Stimulated activated CD4-positive, alpha-beta T cell treated with anti-CD3 and anti-CD28 coated beads, TNF-alpha, amount 100 ng/mL, for 1 hour (primary cell): ENCODE data around the gene KRTAP12-3.
"Not testable (repeated sequence)": the region's sequence is repeated elsewhere in the genome, so short reads cannot be mapped to it uniquely, and the experiment has no call there.

ENCODE experiments used
- DNase-seq, 3 donors: peaks; one replicate each; pipeline ENCODE4 v3.0.0-alpha.2; 2020; ENCODE audit warnings: low read depth in 3 of 3, low spot score in 1 of 3

Gene KRTAP12-3

GRCh38 chr21:44682580-44683151 is 24.9 kb downstream of the KRTAP12-3 start:
- no peak for DNase-seq

DNA sequence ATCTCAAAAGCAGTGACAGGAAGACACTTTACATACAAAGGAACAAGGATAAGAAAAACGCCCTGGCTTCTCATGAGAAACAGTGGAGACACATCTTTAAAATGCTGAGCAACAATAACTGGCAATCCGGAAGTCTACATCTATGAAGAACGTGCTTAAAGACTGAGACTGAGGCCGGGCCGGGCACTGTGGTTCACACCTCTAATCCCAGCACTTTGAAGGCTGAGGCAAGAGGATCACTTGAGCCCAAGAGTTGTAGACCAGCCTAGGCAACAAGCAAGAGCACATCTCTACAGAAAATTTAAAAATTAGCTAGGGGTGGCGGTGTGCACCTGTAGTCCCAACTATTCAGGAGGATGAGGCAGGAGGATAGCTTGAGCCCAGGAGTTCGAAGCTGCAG is 26.3 kb downstream of the KRTAP12-3 start:
- no peak for DNase-seq

DNA sequence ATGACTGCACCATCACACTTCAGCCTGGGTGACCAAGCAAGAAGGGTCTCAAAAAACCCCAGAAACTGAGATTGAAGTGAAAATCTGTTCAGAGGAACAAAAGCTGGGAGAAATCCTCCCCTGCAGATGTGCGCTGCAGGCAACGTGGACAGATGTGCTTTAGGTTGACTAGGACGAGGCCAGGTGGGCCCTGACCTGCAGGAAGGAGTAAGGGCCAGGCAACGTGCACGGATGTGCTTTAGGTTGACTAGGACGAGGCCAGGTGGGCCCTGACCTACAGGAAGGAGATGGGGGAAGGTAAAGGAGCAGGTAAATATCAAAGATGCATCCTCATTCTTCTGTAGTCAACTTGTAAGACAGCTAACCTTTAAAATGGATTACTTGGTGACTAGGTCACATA is 26.8 kb downstream of the KRTAP12-3 start:
- no peak for DNase-seq

- not testable (repeated sequence) for DNase-seq
Measured at GRCh38 chr21:44685050-44685449, 27.3 kb downstream of the KRTAP12-3 start.

GRCh38 chr21:44686000-44686781 is 28.5 kb downstream of the KRTAP12-3 start:
- DNase-seq, result no peak

GRCh38 chr21:44686843-44687561 is 29.3 kb downstream of the KRTAP12-3 start:
- DNase-seq, result no peak

DNA sequence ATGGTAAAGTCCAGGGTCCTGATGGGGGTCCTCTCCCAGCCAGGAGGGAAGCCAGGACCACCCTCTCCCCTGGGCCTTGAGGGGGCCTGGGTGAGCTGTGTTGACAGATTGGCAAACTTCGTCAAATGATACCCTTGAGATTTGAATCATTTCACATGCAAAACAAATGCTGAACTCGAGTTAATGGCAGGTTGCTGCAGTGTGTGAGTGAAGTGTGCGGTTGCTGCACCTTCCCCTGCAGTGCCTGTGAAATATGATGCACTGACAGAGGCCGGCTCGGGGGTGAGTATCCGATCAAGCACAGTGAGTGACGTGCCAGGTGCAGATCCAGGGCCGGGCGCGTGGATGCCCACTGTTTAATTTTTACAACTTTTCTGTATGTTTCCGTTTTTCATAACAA is 29.9 kb downstream of the KRTAP12-3 start:
- DNase-seq, result no peak

- DNase-seq, result not testable (repeated sequence)
Measured at GRCh38 chr21:44689740-44690139, 32.0 kb downstream of the KRTAP12-3 start.

- DNase-seq, result no peak
Measured at GRCh38 chr21:44691686-44692085, 34.0 kb downstream of the KRTAP12-3 start.

DNA sequence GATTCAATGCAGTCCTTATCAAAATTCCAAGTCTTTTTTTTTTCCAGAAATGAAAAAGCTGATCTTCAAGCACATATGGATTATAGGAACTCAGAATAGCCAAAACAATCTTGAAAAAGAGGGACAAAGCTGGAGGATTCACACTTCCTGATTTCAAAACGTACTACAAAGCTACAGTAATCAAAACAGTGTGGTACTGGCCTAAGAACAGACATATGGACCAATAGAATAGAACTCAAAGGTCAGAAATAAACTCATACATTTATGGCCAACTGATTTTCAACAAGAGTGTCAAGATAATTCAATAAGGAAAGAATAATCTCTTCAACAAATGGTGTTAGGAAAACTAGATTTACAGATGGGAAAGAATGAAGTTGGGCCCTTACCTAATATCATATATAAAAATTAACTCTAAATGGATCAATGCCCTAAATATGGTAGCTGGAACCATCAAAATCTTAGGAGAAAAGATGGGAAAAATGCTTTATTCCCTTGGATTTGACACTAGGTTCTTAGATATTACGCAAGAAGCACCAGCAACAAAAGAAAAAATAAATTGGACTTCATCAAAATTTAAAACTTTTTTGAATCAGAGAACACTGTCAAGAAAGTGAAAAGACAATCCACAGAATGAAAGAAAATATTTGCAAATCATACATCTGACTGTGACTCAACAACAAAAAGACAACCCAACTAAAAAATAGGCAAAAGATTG is 35.2 kb downstream of the KRTAP12-3 start:
- DNase-seq, result no peak

DNA sequence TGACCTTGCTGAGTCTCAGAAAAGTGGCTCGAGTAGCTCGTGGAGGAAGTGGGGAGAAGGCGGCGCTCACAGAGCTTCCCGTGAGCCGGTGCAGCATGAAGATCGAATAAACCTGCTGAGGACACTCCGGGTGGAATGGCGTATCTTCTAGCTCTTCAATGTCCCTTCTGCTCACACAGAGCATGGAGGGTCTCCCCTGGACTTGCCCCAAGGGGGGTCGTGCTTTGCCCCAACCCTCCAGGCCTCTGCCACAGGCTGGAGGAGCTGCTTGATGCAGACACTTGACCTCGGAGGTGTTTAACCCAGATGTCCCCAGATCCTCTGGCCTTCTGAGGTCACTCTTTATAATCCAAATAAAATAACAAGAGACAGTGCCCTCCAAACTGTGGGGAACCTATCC is 37.0 kb downstream of the KRTAP12-3 start:
- DNase-seq, result no peak

DNA sequence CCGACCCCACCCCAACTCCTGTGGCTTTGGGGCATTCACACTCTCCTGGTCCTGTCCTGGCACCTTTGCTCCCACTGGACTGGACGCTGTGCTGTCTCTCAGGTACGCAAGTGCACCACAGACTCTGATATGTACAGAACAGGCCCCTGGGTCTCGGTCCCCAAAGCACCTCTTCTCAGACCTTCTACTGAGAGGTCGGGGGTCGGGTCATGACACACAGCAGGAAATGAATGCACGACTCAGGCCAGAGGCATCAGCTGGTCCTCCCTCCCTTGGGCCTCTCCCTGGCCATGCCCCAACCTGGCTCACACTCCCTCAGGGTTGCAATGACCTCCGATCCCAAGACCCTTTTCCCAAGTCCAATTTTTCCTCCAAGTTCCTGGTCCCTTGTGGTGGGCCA is 37.5 kb downstream of the KRTAP12-3 start:
- no peak for DNase-seq

DNA sequence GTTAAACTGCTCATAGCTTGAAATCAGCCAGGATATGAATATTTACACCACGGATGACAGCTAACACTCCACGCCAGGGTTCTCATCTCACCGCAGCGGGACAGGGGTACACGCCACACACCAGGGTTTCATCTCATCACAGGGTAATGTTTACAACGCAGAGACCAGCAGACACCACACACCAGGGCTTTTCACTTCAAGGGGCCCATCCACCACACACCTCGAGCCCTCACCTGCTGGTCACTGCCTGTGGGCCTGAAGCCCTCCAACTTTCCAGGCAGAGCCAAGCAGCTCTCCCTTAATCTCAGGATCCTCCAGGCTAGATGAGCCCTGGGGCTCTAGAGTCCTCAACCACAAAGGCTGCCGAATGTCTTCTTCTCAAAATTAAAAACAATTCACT is 37.9 kb downstream of the KRTAP12-3 start:
- DNase-seq, result no peak

DNA sequence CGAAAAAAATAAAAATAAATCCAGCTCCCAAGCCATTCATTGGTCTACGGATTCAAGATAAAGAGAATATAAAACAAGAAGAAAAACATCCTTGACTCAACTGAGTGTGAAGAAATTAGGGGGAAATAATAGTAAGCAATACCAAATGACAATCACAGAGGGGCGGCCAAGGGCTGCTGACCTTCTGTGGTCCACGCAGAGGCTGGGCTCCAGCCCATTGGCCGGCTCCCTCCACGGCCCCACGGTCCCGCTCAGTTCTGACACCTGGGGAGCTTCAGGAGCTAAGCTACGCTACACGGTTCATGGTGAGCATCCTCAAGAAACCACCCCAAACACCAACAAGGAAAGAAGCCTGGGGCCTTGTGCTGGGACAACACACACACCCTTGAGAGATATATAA is 38.8 kb downstream of the KRTAP12-3 start:
- DNase-seq, result no peak

DNA sequence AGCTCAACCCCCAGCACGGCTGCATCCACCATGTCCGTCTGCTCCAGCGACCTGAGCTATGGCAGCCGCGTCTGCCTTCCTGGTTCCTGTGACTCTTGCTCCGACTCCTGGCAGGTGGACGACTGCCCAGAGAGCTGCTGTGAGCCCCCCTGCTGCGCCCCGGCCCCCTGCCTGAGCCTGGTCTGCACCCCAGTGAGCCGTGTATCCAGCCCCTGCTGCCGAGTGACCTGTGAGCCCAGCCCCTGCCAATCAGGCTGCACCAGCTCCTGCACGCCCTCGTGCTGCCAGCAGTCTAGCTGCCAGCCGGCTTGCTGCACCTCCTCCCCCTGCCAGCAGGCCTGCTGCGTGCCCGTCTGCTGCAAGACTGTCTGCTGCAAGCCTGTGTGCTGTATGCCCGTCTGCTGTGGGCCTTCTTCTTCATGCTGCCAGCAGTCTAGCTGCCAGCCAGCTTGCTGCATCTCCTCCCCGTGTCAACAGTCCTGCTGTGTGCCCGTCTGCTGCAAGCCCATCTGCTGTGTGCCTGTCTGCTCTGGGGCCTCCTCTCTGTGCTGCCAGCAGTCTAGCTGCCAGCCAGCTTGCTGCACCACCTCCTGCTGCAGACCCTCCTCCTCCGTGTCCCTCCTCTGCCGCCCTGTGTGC is 39.6 kb downstream of the KRTAP12-3 start, which contains the start of gene KRTAP10-12:
Gene KRTAP10-12 (plus strand): TSS at position 1 of the 639 bp plus-strand sequence. CDS start 30 bp downstream, at position 31.
- not testable (repeated sequence) for DNase-seq

GRCh38 chr21:44697811-44698734 is 40.3 kb downstream of the KRTAP12-3 start:
- no peak for DNase-seq

GRCh38 chr21:44699502-44700001 is 41.8 kb downstream of the KRTAP12-3 start:
- no peak for DNase-seq

- no peak for DNase-seq
Measured at GRCh38 chr21:44700101-44701022, 42.6 kb downstream of the KRTAP12-3 start.

GRCh38 chr21:44701023-44701400 is 43.3 kb downstream of the KRTAP12-3 start:
- no peak for DNase-seq
